Breast epithelium (tissue), 4 donors: Measurements from ENCODE around the gene ACSL3. TPM values are rescaled to one million over a fixed set of nuclear protein-coding genes. Genes with fewer than 3 reads are reported as not detected.

Source experiments
- DNase-seq, 2 donors: peaks; one replicate each; pipeline ENCODE4 v3.0.0-alpha.2; 2019; ENCODE audit warnings: low spot score in 2 of 2
- H3K27ac ChIP-seq, 2 donors: fragments of 200-600 bp; sonication (generic) in 1 of 2; one replicate each; pipeline ENCODE4 v1.5.1; 2016 to 2019; ENCODE audit warnings: mild to moderate bottlenecking in 1 of 2
- H3K27me3 ChIP-seq, 2 donors: fragments of 200-600 bp; sonication (generic) in 1 of 2; one replicate each; pipeline versions ENCODE4 v1.5.1 to v1.6.0; 2017 to 2019; ENCODE audit warnings: control low read depth in 1 of 2, mild to moderate bottlenecking in 1 of 2
- H3K36me3 ChIP-seq: fragments of 200-600 bp; one replicate; pipeline ENCODE4 v1.5.1; 2019
- H3K4me1 ChIP-seq, 2 donors: fragments of 200-600 bp; sonication (generic); one replicate each; pipeline ENCODE4 v1.5.1; 2016 to 2019; ENCODE audit warnings: control low read depth in 1 of 2
- H3K4me3 ChIP-seq, 3 donors: fragments of 200-600 bp; sonication (generic); 1 replicate in 2 of 3; 2 replicates in 1 of 3; pipeline ENCODE4 v1.5.1; 2016 to 2019; ENCODE audit warnings: mild to moderate bottlenecking in 3 of 3, moderate library complexity in 2 of 3
- H3K9me3 ChIP-seq, 2 donors: fragments of 200-600 bp; sonication (generic) in 1 of 2; one replicate each; pipeline ENCODE4 v1.5.1; 2016 to 2019; ENCODE audit warnings: control low read depth in 1 of 2
- CTCF ChIP-seq, 3 donors: fragments of 450-650 bp; IDR thresholded peaks; one replicate each; pipeline ENCODE4 v1.5.1; 2016 to 2017; ENCODE audit warnings: antibody characterized with exemption in 3 of 3, mild to moderate bottlenecking in 3 of 3, moderate library complexity in 3 of 3
- POLR2A ChIP-seq: fragments of 450-650 bp; IDR thresholded peaks from one replicate; pipeline ENCODE4 v1.6.1; 2016; ENCODE audit warnings: antibody characterized with exemption, mild to moderate bottlenecking, moderate library complexity
- POLR2AphosphoS5 ChIP-seq, 3 donors: sonication (generic); formaldehyde crosslinking; IDR thresholded peaks; one replicate each; pipeline ENCODE4 v1.6.1; 2017; ENCODE audit warnings: antibody characterized with exemption in 3 of 3
- intact Hi-C: fragments of 100-400 bp; cut with DNase I; formaldehyde crosslinking; loops from one replicate; pipeline ENCODE4 v1.15.1; 2023; ENCODE audit warnings: low total_unique reads
- total RNA-seq, 3 donors: library from RNA; depleted of rRNA; stranded (reverse); fragments of >200 nt; gene quantifications; one replicate each; pipeline ENCODE4 v1.1.0, GENCODE V29; 2016

ACSL3 gene
- total RNA-seq, 3 donors from 2014 or later = 50.9 to 115 (median 74.4) TPM

- Histone ChIP-seq H3K4me1 (no peaks in the 10 kb centered on the region), H3K36me3 (no peaks in the 10 kb centered on the region), H3K4me3 (no peak overlapping the region), H3K27ac (no peak overlapping the region), H3K9me3 (no peaks in the 10 kb centered on the region), H3K27me3 (no peaks in the 10 kb centered on the region)
- intact Hi-C loops = no loop called here
- DNase-seq = no peak
- no peak for TF ChIP-seq POLR2AphosphoS5 (IDR thresholded peaks at IDR 0.05)
- no peak for TF ChIP-seq POLR2A
- TF ChIP-seq CTCF (IDR thresholded peaks at IDR 0.05) = no peak
These were observed 31.1 kb downstream of the ACSL3 start for GRCh38 chr2:222891890-222892289.

- TF ChIP-seq CTCF (IDR thresholded peaks at IDR 0.05) = no peak
- no peak for TF ChIP-seq POLR2AphosphoS5 (IDR thresholded peaks at IDR 0.05)
- no peak for TF ChIP-seq POLR2A
- H3K36me3 ChIP-seq = no peaks in the 10 kb centered on the region
- intact Hi-C loops = no loop called here
- no peak overlapping the region for H3K4me3 ChIP-seq
- H3K27me3 ChIP-seq = no peaks in the 10 kb centered on the region
- no peak for DNase-seq
- no peaks in the 10 kb centered on the region for H3K9me3 ChIP-seq
- no peaks in the 10 kb centered on the region for H3K4me1 ChIP-seq
- no peak overlapping the region for H3K27ac ChIP-seq
These were observed 31.5 kb downstream of the ACSL3 start for GRCh38 chr2:222892321-222892720.

GRCh38 chr2:222892761-222893160 lies 31.9 kb downstream of the ACSL3 start:
- intact Hi-C loops = no loop called here
- TF ChIP-seq CTCF (IDR thresholded peaks at IDR 0.05) (no peak), POLR2A (no peak), POLR2AphosphoS5 (IDR thresholded peaks at IDR 0.05) (no peak)
- Histone ChIP-seq H3K27ac (no peak overlapping the region), H3K36me3 (no peaks in the 10 kb centered on the region), H3K9me3 (no peaks in the 10 kb centered on the region), H3K27me3 (no peaks in the 10 kb centered on the region), H3K4me3 (no peak overlapping the region), H3K4me1 (no peaks in the 10 kb centered on the region)
- DNase-seq = no peak

GRCh38 chr2:222893716-222894115 lies 32.9 kb downstream of the ACSL3 start:
- Histone ChIP-seq H3K27ac (no peak overlapping the region), H3K9me3 (no peaks in the 10 kb centered on the region), H3K4me3 (no peak overlapping the region), H3K4me1 (no peaks in the 10 kb centered on the region), H3K27me3 (no peaks in the 10 kb centered on the region), H3K36me3 (no peaks in the 10 kb centered on the region)
- no peak for DNase-seq
- intact Hi-C loops = no loop called here
- TF ChIP-seq POLR2A (no peak), POLR2AphosphoS5 (IDR thresholded peaks at IDR 0.05) (no peak), CTCF (IDR thresholded peaks at IDR 0.05) (no peak)

- Histone ChIP-seq H3K27me3 (no peaks in the 10 kb centered on the region), H3K36me3 (no peaks in the 10 kb centered on the region), H3K4me1 (no peaks in the 10 kb centered on the region), H3K4me3 (no peak overlapping the region), H3K27ac (no peak overlapping the region), H3K9me3 (no peaks in the 10 kb centered on the region)
- TF ChIP-seq POLR2AphosphoS5 (IDR thresholded peaks at IDR 0.05) = no peak
- TF ChIP-seq POLR2A = no peak
- TF ChIP-seq CTCF (IDR thresholded peaks at IDR 0.05) = no peak
- intact Hi-C loops = no loop called here
- no peak for DNase-seq
These were observed 34.3 kb downstream of the ACSL3 start for GRCh38 chr2:222895144-222895543.
